Lower leg skin (tissue), 3 donors: Measurements from ENCODE around the gene RASL12.

ENCODE experiments used
- CTCF ChIP-seq, 3 donors: fragments of 450-650 bp; IDR thresholded peaks; one replicate each; pipeline ENCODE4 v1.5.1; 2016; ENCODE audit warnings: antibody characterized with exemption in 3 of 3, mild to moderate bottlenecking in 3 of 3, moderate library complexity in 2 of 3
- POLR2A ChIP-seq, 2 donors: fragments of 450-650 bp; IDR thresholded peaks; one replicate each; pipeline ENCODE4 v1.6.1; 2016 to 2017; ENCODE audit warnings: antibody characterized with exemption in 2 of 2, mild to moderate bottlenecking in 1 of 2, moderate library complexity in 1 of 2

- no peak for TF ChIP-seq CTCF (IDR thresholded peaks at IDR 0.05)
- no peak for TF ChIP-seq POLR2A (IDR thresholded peaks at IDR 0.05)
Measured at GRCh38 chr15:65029736-65030208, 38.0 kb downstream of the RASL12 start.
